HL-60 (cell line): ENCODE results near the gene NKAIN2.

Experiments used
- GABPA ChIP-seq: IDR thresholded peaks from 2 replicates; pipeline ENCODE4 v1.6.1; 2012; ENCODE audit warnings: low read depth
- POLR2AphosphoS5 ChIP-seq: IDR thresholded peaks from 2 replicates; pipeline ENCODE4 v1.6.1; 2012; ENCODE audit warnings: low read depth
- TF ChIP-seq, protein P1 (sequence below): IDR thresholded peaks from one replicate; pipeline ENCODE4 v1.5.1; 2011; ENCODE audit warnings: low read length, control low read depth, inconsistent platforms; ENCODE audit not compliant: insufficient read depth

DNA sequence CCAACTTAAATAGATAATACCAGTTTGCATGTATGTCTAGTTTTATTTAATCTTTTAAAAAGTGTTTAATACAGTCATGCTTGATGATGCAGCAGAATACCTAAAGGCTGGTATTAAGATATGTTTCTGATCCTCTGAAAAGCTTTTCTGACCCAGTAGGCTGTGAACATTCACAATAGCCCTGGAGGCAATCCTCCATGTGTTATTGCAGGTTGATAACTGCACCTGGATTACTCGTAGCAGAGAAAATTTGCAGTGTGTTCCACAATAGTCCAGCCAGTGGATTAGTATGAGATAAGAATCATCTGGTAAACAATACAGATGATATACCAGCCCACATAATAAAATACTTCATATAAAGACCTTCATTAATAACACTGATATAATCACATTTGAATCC is 979.7 kb downstream of the NKAIN2 start:
- TF ChIP-seq, protein P1, sequence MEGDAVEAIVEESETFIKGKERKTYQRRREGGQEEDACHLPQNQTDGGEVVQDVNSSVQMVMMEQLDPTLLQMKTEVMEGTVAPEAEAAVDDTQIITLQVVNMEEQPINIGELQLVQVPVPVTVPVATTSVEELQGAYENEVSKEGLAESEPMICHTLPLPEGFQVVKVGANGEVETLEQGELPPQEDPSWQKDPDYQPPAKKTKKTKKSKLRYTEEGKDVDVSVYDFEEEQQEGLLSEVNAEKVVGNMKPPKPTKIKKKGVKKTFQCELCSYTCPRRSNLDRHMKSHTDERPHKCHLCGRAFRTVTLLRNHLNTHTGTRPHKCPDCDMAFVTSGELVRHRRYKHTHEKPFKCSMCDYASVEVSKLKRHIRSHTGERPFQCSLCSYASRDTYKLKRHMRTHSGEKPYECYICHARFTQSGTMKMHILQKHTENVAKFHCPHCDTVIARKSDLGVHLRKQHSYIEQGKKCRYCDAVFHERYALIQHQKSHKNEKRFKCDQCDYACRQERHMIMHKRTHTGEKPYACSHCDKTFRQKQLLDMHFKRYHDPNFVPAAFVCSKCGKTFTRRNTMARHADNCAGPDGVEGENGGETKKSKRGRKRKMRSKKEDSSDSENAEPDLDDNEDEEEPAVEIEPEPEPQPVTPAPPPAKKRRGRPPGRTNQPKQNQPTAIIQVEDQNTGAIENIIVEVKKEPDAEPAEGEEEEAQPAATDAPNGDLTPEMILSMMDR: no peak
- no peak for TF ChIP-seq POLR2AphosphoS5
- TF ChIP-seq GABPA: no peak
